Fibroblast of peridontal ligament (primary cell): ENCODE measurements around the gene WSCD2.
A peak's percentile ranks its signal among the peaks of the same experiment; 100 is the strongest.

Experiments used
- DNase-seq: peaks from one replicate; pipeline ENCODE4 v3.0.0-alpha.2; 2010; ENCODE audit errors: extremely low read depth

Gene WSCD2

GRCh38 chr12:108162207-108162606 lies 33.1 kb downstream of the WSCD2 start:
- DNase-seq, result no peak

- DNase-seq, result no peak
Observed at GRCh38 chr12:108166505-108166904, 37.4 kb downstream of the WSCD2 start.

- no peak for DNase-seq
Observed at GRCh38 chr12:108167974-108168373, 38.9 kb downstream of the WSCD2 start.

GRCh38 chr12:108169708-108170107 lies 40.6 kb downstream of the WSCD2 start:
- DNase-seq, result no peak

GRCh38 chr12:108170164-108170563 lies 41.1 kb downstream of the WSCD2 start:
- DNase-seq, result no peak

GRCh38 chr12:108172033-108172432 lies 42.9 kb downstream of the WSCD2 start:
- no peak for DNase-seq

GRCh38 chr12:108173160-108173559 lies 44.1 kb downstream of the WSCD2 start:
- no peak for DNase-seq

GRCh38 chr12:108173892-108174291 lies 44.8 kb downstream of the WSCD2 start:
- no peak for DNase-seq

GRCh38 chr12:108174641-108175040 lies 45.6 kb downstream of the WSCD2 start:
- DNase-seq, result no peak

- DNase-seq, result peak; percentile 4
Observed at GRCh38 chr12:108175310-108175709, 46.2 kb downstream of the WSCD2 start.

- DNase-seq, result no peak
Observed at GRCh38 chr12:108176292-108176691, 47.2 kb downstream of the WSCD2 start.

- DNase-seq, result no peak
Observed at GRCh38 chr12:108177131-108177530, 48.0 kb downstream of the WSCD2 start.

- DNase-seq, result no peak
Observed at GRCh38 chr12:108179305-108179704, 50.2 kb downstream of the WSCD2 start.

- no peak for DNase-seq
Observed at GRCh38 chr12:108180255-108181094, 51.4 kb downstream of the WSCD2 start.

- no peak for DNase-seq
Observed at GRCh38 chr12:108181095-108181454, 52.0 kb downstream of the WSCD2 start.

GRCh38 chr12:108182096-108182495 lies 53.0 kb downstream of the WSCD2 start:
- DNase-seq, result no peak

- no peak for DNase-seq
Observed at GRCh38 chr12:108185002-108185401, 55.9 kb downstream of the WSCD2 start.

GRCh38 chr12:108187831-108188230 lies 58.7 kb downstream of the WSCD2 start:
- no peak for DNase-seq

GRCh38 chr12:108190529-108190928 lies 61.4 kb downstream of the WSCD2 start:
- DNase-seq, result no peak

- no peak for DNase-seq
Observed at GRCh38 chr12:108191086-108191485, 62.0 kb downstream of the WSCD2 start.

GRCh38 chr12:108191938-108192337 lies 62.9 kb downstream of the WSCD2 start:
- no peak for DNase-seq

GRCh38 chr12:108193493-108193892 lies 64.4 kb downstream of the WSCD2 start:
- DNase-seq, result no peak

- peak; percentile 11 for DNase-seq
Observed at GRCh38 chr12:108193917-108194316, 64.8 kb downstream of the WSCD2 start.

GRCh38 chr12:108194585-108194984 lies 65.5 kb downstream of the WSCD2 start:
- no peak for DNase-seq
